MCF 10A (cell line): ENCODE results near the gene EHBP1L1. TPM values are rescaled to one million over a fixed set of nuclear protein-coding genes. Genes with fewer than 3 reads are reported as not detected.

Experiments
- BruUV-seq: library from RNA; stranded (reverse); fragments of 400-500 nt; replicated peaks from 2 replicates; lab custom pipeline; 2021; lab: Mats Ljungman, UMichigan
- CTCF ChIA-PET: fragments of 300-600 bp; sonication (Branson Sonifier 250); formaldehyde crosslinking; extraction: SDS; loops from one replicate; lab custom pipeline; 2021; ENCODE audit warnings: antibody characterized with exemption, inconsistent platforms; lab: Yijun Ruan, JAX
- POLR2A ChIA-PET: fragments of 300-600, 350-650 bp; sonication (Branson Sonifier 250); formaldehyde crosslinking; extraction: SDS; loops from one replicate; lab custom pipeline; 2020; ENCODE audit warnings: antibody characterized with exemption, inconsistent platforms; lab: Yijun Ruan, JAX
- DNase-seq: peaks from one replicate; pipeline ENCODE4 v3.0.0-alpha.2; 2018; ENCODE audit not compliant: unreplicated experiment
- H3K27ac Mint-ChIP-seq: one replicate; pipeline ENCODE4 v1.8.0; 2022; ENCODE audit warnings: mild to moderate bottlenecking, low read depth, mixed read lengths; ENCODE audit not compliant: unreplicated experiment
- H3K27me3 Mint-ChIP-seq: one replicate; pipeline ENCODE4 v1.8.0; 2022; ENCODE audit warnings: mixed read lengths; ENCODE audit not compliant: insufficient read depth, unreplicated experiment
- H3K36me3 Mint-ChIP-seq: one replicate; pipeline ENCODE4 v1.8.0; 2022; ENCODE audit warnings: mild to moderate bottlenecking, moderate library complexity, mixed read lengths; ENCODE audit not compliant: insufficient read depth, unreplicated experiment
- H3K4me1 Mint-ChIP-seq: one replicate; pipeline ENCODE4 v1.8.0; 2022; ENCODE audit warnings: mixed read lengths; ENCODE audit not compliant: insufficient read depth, unreplicated experiment
- H3K4me3 Mint-ChIP-seq: one replicate; pipeline ENCODE4 v1.8.0; 2022; ENCODE audit warnings: mild to moderate bottlenecking, moderate library complexity, mixed read lengths; ENCODE audit not compliant: unreplicated experiment
- H3K9me3 Mint-ChIP-seq: one replicate; pipeline ENCODE4 v1.8.0; 2022; ENCODE audit warnings: mixed read lengths; ENCODE audit not compliant: unreplicated experiment
- CTCF ChIP-seq: fragments of 200-600 bp; IDR thresholded peaks from one replicate; pipeline ENCODE4 v1.8.0; 2022; ENCODE audit warnings: antibody characterized with exemption, mild to moderate bottlenecking; ENCODE audit not compliant: unreplicated experiment
- intact Hi-C: fragments of 100-400 bp; cut with micrococcal nuclease; formaldehyde crosslinking; loops from 2 replicates; pipeline ENCODE4 v1.14.1; 2022
- total RNA-seq: library from RNA; stranded (reverse); gene quantifications from 2 replicates; pipeline ENCODE4 v1.2.3, GENCODE V29; 2022

The EHBP1L1 gene
- total RNA-seq, 1 experiment from 2014 or later, result 31.3 TPM

- Mint-ChIP-seq H3K27ac (no peak overlapping the region), H3K9me3 (no peaks in the 10 kb centered on the region), H3K4me3 (no peak overlapping the region), H3K4me1 (peaks cover 5% of the 10 kb centered on the region), H3K27me3 (no peaks in the 10 kb centered on the region), H3K36me3 (peaks cover 52% of the 10 kb centered on the region)
- POLR2A ChIA-PET, result no interaction called here
- BruUV-seq, result no TSS peak
- DNase-seq, result no peak
- intact Hi-C loops, result no loop called here
- TF ChIP-seq CTCF, result no peak
- CTCF ChIA-PET, result interaction anchor here (1.6 to 3.9 kb wide), 2 partner anchors 11 to 43 kb away, joined by 6 to 26 read pairs; partner anchors contain the start of gene FAM89B
Measured at GRCh38 chr11:65529475-65530156, 46.2 kb upstream of the EHBP1L1 start.

GRCh38 chr11:65530157-65530496, 45.7 kb upstream of the EHBP1L1 start:
- POLR2A ChIA-PET, result interaction anchor here (0.6 kb wide), 1 partner anchor 179 kb away, joined by 3 read pairs; no protein-coding TSS in a partner anchor
- H3K4me1 Mint-ChIP-seq, result peaks cover 4% of the 10 kb centered on the region
- CTCF ChIA-PET, result interaction anchor here (0.6 to 3.9 kb wide), 4 partner anchors 10 to 240 kb away, joined by 4 to 26 read pairs (median 6); partner anchors contain the start of gene FAM89B
- H3K4me3 Mint-ChIP-seq, result no peak overlapping the region
- H3K36me3 Mint-ChIP-seq, result peaks cover 52% of the 10 kb centered on the region
- no TSS peak for BruUV-seq
- H3K9me3 Mint-ChIP-seq, result no peaks in the 10 kb centered on the region
- DNase-seq, result no peak
- intact Hi-C loops, result no loop called here
- no peaks in the 10 kb centered on the region for H3K27me3 Mint-ChIP-seq
- no peak for TF ChIP-seq CTCF
- H3K27ac Mint-ChIP-seq, result no peak overlapping the region

- no peaks in the 10 kb centered on the region for H3K27me3 Mint-ChIP-seq
- no peak for DNase-seq
- BruUV-seq, result no TSS peak
- H3K36me3 Mint-ChIP-seq, result peaks cover 39% of the 10 kb centered on the region
- intact Hi-C loops, result no loop called here
- H3K4me3 Mint-ChIP-seq, result no peak overlapping the region
- H3K27ac Mint-ChIP-seq, result no peak overlapping the region
- no peaks in the 10 kb centered on the region for H3K4me1 Mint-ChIP-seq
- ChIA-PET POLR2A (no interaction called here), CTCF (interaction anchor here (0.7 to 3.9 kb wide), 2 partner anchors 8 to 16 kb away, joined by 3 to 26 read pairs; no protein-coding TSS in a partner anchor)
- no peaks in the 10 kb centered on the region for H3K9me3 Mint-ChIP-seq
- no peak for TF ChIP-seq CTCF
Measured at GRCh38 chr11:65532388-65533064, 43.3 kb upstream of the EHBP1L1 start.

GRCh38 chr11:65535102-65535501, 40.8 kb upstream of the EHBP1L1 start:
- no peaks in the 10 kb centered on the region for H3K4me1 Mint-ChIP-seq
- TF ChIP-seq CTCF, result no peak
- ChIA-PET CTCF (interaction anchor here (0.5 kb wide), 1 partner anchor 232 kb away, joined by 3 read pairs; no protein-coding TSS in a partner anchor), POLR2A (interaction anchor here (0.5 to 0.8 kb wide), 2 partner anchors 9 to 77 kb away, joined by 3 read pairs; no protein-coding TSS in a partner anchor)
- no peak overlapping the region for H3K4me3 Mint-ChIP-seq
- no TSS peak for BruUV-seq
- intact Hi-C loops, result no loop called here
- DNase-seq, result no peak
- H3K9me3 Mint-ChIP-seq, result no peaks in the 10 kb centered on the region
- no peak overlapping the region for H3K27ac Mint-ChIP-seq
- no peaks in the 10 kb centered on the region for H3K27me3 Mint-ChIP-seq
- H3K36me3 Mint-ChIP-seq, result peaks cover 29% of the 10 kb centered on the region
